ENCODE data around the gene PRIMA1.

PRIMA1 gene

DNA sequence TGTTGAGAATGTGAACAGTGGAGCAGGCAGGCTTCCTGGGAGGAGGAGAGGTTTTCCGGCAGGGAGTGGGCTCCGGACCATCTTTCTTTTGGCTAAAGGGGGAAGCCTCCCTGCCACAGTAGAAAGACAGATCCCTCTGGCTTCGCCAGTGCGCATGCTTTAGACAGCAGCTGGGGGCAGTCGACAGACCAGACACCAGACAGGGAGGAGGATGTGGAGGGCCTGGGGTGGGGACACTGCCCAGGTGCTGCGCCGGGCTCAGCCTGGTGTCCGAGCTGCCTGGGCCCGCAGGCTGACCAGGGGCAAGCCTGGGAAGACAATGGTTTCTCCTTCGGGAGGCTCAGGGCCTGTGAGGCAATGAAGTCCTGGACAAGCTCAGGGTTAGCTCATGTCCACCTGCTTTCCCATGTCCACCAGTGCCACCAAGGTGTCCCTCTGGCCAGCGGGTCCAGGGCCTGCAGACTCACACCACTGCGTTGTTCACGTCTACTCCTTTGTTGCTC lies 67.3 kb downstream of the PRIMA1 start:
- Histone ChIP-seq H3K4me3 (ENCODE audit: low read depth, low read length) (no peak overlapping the region), H3K36me3 (replicated peaks) (no peaks in the 10 kb centered on the region), H3K27me3 (replicated peaks) (no peaks in the 10 kb centered on the region), H3K27ac (no peak overlapping the region)
- in situ Hi-C loops (cut with HindIII; ENCODE audit: low pct_ligation_motif_present, low sequenced_read_pairs), result no loop called here
- DNase-seq, result no peak
- TF ChIP-seq CTCF (IDR thresholded peaks at IDR 0.05; ENCODE audit: low read depth, low read length, missing control alignments), result no peak

GRCh38 chr14:93720076-93720815 lies 68.0 kb downstream of the PRIMA1 start:
- no peak overlapping the region for H3K4me3 ChIP-seq (ENCODE audit: low read depth, low read length)
- no peak overlapping the region for H3K27ac ChIP-seq
- H3K27me3 ChIP-seq (replicated peaks), result no peaks in the 10 kb centered on the region
- no peak for TF ChIP-seq CTCF (IDR thresholded peaks at IDR 0.05; ENCODE audit: low read depth, low read length, missing control alignments)
- DNase-seq, result no peak
- H3K36me3 ChIP-seq (replicated peaks), result no peaks in the 10 kb centered on the region
- in situ Hi-C loops (cut with HindIII; ENCODE audit: low pct_ligation_motif_present, low sequenced_read_pairs), result no loop called here

DNA sequence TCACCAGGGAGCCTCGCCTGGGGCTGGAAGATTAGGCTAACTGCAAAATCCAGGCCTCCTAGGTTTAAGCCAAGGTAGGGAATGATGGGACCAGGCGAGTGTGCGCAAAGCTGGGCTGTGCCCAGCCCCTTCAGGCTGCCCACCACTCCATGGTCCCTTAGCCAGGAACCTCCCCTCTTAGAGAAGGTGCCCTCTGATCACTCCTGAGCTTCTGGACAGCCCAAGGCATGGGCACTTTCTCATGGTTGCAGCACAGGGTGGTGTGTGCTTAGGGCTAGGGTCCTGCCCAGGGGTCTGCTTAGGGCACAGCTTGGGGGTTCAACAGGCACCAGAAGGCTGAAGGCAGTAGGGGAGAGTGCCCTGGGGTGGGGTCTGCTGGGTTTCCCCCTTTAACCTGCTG lies 69.0 kb downstream of the PRIMA1 start:
- H3K36me3 ChIP-seq (replicated peaks), result no peaks in the 10 kb centered on the region
- no peak for TF ChIP-seq CTCF (IDR thresholded peaks at IDR 0.05; ENCODE audit: low read depth, low read length, missing control alignments)

DNA sequence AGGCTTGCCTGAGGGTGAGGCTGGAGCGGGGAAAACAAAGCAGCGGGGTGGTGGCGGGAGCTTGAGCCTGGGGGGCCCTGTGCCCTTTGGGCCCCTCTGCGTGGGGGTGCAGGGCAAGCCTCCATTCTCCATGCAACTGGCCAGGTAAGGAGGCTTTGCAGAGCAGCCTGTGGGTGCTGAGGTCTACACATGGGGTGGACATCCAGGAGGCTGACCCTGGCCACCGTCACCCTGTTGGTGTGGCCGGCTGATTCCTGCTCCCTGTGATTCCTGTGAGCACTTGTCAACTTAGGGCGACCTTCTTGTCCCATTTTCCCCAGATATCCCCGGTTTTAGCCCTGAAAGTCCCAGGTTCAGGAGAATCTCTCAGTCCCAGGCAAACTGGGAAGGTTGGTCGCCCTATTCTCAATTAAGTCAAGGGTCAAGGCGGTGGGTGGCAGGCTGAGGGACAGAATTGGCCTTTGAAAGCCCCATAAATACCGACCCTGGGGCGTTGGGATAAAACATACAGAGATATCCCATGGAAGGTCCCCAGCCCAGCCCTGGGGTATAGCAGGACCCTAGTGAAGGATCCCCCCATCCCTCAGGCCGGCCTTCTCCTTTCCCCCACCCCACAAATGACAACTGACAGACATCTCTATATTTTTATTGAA lies 70.5 kb downstream of the PRIMA1 start:
- Histone ChIP-seq H3K4me3 (ENCODE audit: low read depth, low read length) (no peak overlapping the region), H3K27me3 (replicated peaks) (no peaks in the 10 kb centered on the region), H3K27ac (no peak overlapping the region), H3K36me3 (replicated peaks) (no peaks in the 10 kb centered on the region)
- no peak for DNase-seq
- TF ChIP-seq CTCF (IDR thresholded peaks at IDR 0.05; ENCODE audit: low read depth, low read length, missing control alignments), result no peak
- in situ Hi-C loops (cut with HindIII; ENCODE audit: low pct_ligation_motif_present, low sequenced_read_pairs), result no loop called here

More for the DNA sequence above, 69.0 kb downstream of the PRIMA1 start:
- Histone ChIP-seq H3K27me3 (replicated peaks) (no peaks in the 10 kb centered on the region), H3K27ac (no peak overlapping the region), H3K4me3 (ENCODE audit: low read depth, low read length) (no peak overlapping the region)
- in situ Hi-C loops (cut with HindIII; ENCODE audit: low pct_ligation_motif_present, low sequenced_read_pairs), result no loop called here
- no peak for DNase-seq

DNA sequence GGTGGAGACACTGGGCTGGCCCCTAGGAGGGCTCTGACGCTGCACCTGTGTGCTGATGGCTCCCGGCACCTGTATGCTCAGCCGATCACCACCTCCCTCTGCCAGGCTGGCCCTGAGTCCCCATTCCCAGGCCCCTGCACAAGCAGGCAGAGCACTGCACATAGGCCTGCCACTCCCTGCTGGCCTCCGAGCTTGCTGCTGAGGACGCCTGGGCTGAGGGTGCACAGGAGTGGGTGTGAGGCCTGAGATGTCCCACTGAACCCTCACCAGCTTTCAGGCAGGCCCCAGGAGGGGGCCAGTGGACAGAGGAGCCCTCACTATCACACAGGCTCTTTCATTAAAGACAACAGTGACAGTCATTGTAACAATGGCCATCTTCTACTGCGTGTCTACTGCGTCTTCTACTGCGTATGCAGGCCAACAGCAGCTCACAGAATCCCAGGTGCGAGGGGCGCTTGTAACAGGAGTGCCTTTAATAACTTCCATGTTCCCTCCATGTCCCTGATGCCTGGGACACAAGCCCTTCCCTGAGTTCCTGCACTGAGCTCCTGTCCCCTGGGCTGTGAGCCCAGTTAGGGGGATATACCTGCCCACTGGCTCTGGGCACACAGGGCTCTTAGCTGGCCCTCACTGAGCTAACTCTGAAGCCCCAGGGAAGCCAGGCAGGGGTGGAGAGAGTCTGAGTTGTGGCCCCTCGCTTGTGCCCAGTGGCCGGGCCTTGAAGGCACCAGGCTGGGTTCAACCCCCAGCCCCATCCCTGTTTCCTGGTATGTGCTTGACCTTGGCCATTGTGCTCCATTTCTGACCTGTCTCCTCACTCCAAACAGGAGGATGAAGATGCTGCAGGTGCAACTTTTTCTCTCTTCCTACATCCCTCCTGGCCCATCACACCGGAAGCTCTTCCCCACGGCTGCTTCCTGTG lies 71.3 kb downstream of the PRIMA1 start:
- no peak overlapping the region for H3K4me3 ChIP-seq (ENCODE audit: low read depth, low read length)
- H3K27me3 ChIP-seq (replicated peaks), result no peaks in the 10 kb centered on the region
- TF ChIP-seq CTCF (IDR thresholded peaks at IDR 0.05; ENCODE audit: low read depth, low read length, missing control alignments), result no peak
- in situ Hi-C loops (cut with HindIII; ENCODE audit: low pct_ligation_motif_present, low sequenced_read_pairs), result no loop called here
- H3K36me3 ChIP-seq (replicated peaks), result no peaks in the 10 kb centered on the region
- no peak for DNase-seq
- H3K27ac ChIP-seq, result no peak overlapping the region
